Endothelial cell of umbilical vein (primary cell): ENCODE data around the gene NECTIN4. TPM values are rescaled to one million over a fixed set of nuclear protein-coding genes. Genes with fewer than 3 reads are reported as not detected.
A peak's percentile ranks its signal among the peaks of the same experiment; 100 is the strongest.

ENCODE experiments used
- BruUV-seq: library from RNA; stranded (reverse); fragments of 400-500 nt; replicated peaks from 2 replicates; lab custom pipeline; 2021; lab: Mats Ljungman, UMichigan
- CTCF ChIA-PET: fragments of 300-600, 350-600 bp; sonication (Branson Sonifier 250); formaldehyde crosslinking; loops from one replicate; lab custom pipeline; 2021; ENCODE audit warnings: antibody characterized with exemption, inconsistent platforms; lab: Charles Lee
- POLR2A ChIA-PET: fragments of 300-600, 350-600 bp; sonication (Branson Sonifier 250); formaldehyde crosslinking; loops from one replicate; lab custom pipeline; 2021; ENCODE audit warnings: antibody characterized with exemption, inconsistent platforms; lab: Charles Lee
- DNase-seq: peaks from one replicate; pipeline ENCODE4 v3.0.0-alpha.2; 2011; ENCODE audit warnings: low read depth, low spot score
- FAIRE-seq: peaks from 2 replicates; lab custom pipeline; 2011; peaks lifted over from hg19 to GRCh38; lab: Jason Lieb, UNC
- H2AFZ ChIP-seq: 2 replicates; pipeline ENCODE4 v1.6.0; 2012; ENCODE audit warnings: low read depth, low read length, control low read depth, inconsistent platforms
- H3K27ac ChIP-seq: 2 replicates; pipeline ENCODE4 v1.5.1; 2011; ENCODE audit warnings: low read depth, mild to moderate bottlenecking, control low read depth, low read length, moderate library complexity; ENCODE audit not compliant: insufficient read depth
- H3K27me3 ChIP-seq, 2 experiments: 2 replicates each; pipeline versions ENCODE4 v1.6.0 to v1.6.1; 2011; ENCODE audit warnings: low read length in 2 of 2, mixed read lengths in 1 of 2; ENCODE audit not compliant: control insufficient read depth in 2 of 2, insufficient read depth in 2 of 2
- H3K36me3 ChIP-seq, 2 experiments: 2 replicates in 1 of 2; 3 replicates in 1 of 2; pipeline ENCODE4 v1.5.1; 2011; ENCODE audit warnings: low read length in 2 of 2, mild to moderate bottlenecking in 1 of 2, moderate library complexity in 1 of 2; ENCODE audit not compliant: control insufficient read depth in 2 of 2, insufficient read depth in 2 of 2; ENCODE audit errors: extremely low read depth in 1 of 2
- H3K4me1 ChIP-seq: 3 replicates; pipeline ENCODE4 v1.5.1; 2011; ENCODE audit warnings: mild to moderate bottlenecking, low read length; ENCODE audit not compliant: control insufficient read depth, insufficient read depth; ENCODE audit errors: extremely low read depth
- H3K4me2 ChIP-seq: 2 replicates; pipeline ENCODE4 v1.6.1; 2011; ENCODE audit warnings: low read length, control low read depth, mixed read lengths; ENCODE audit not compliant: insufficient read depth
- H3K4me3 ChIP-seq, 3 experiments: fragments of 200-600 bp in 1 of 3; sonication (generic), shearing (Covaris generic) in 1 of 3; replicated peaks in 1 of 3; 2 replicates each; pipeline ENCODE4 v1.5.1; 2011 to 2016; ENCODE audit warnings: control low read depth in 3 of 3, low read length in 3 of 3, mild to moderate bottlenecking in 2 of 3, inconsistent platforms in 1 of 3, low read depth in 1 of 3, moderate library complexity in 1 of 3; ENCODE audit not compliant: insufficient read depth in 1 of 3
- H3K79me2 ChIP-seq: 2 replicates; pipeline ENCODE4 v1.6.0; 2012; ENCODE audit warnings: low read length, inconsistent platforms; ENCODE audit not compliant: control insufficient read depth, insufficient read depth
- H3K9ac ChIP-seq: replicated peaks from 2 replicates; pipeline ENCODE3; 2011; ENCODE audit warnings: low read length, control low read depth; ENCODE audit not compliant: insufficient read depth; ENCODE audit errors: extremely low read depth
- H3K9me1 ChIP-seq: replicated peaks from 3 replicates; pipeline ENCODE4 v1.6.0; 2011; ENCODE audit warnings: mild to moderate bottlenecking, low read length; ENCODE audit not compliant: control insufficient read depth, insufficient read depth; ENCODE audit errors: extremely low read depth
- H3K9me3 ChIP-seq: replicated peaks from 2 replicates; pipeline ENCODE4 v1.5.1; 2012; ENCODE audit warnings: low read length, inconsistent platforms; ENCODE audit not compliant: control insufficient read depth, insufficient read depth
- H4K20me1 ChIP-seq: replicated peaks from 2 replicates; pipeline ENCODE3; 2011; ENCODE audit warnings: mild to moderate bottlenecking, low read length; ENCODE audit not compliant: control insufficient read depth, insufficient read depth; ENCODE audit errors: extremely low read depth
- CTCF ChIP-seq, 2 donors: IDR thresholded peaks; 1 replicate in 1 of 2; 2 replicates in 1 of 2; pipeline ENCODE4 v1.5.1; 2011; ENCODE audit warnings: low read length in 2 of 2, mild to moderate bottlenecking in 2 of 2, moderate library complexity in 2 of 2, control low read depth in 1 of 2, inconsistent platforms in 1 of 2, low read depth in 1 of 2; ENCODE audit not compliant: insufficient read depth in 1 of 2; ENCODE audit errors: extremely low read depth in 1 of 2
- FOS ChIP-seq: IDR thresholded peaks from 2 replicates; pipeline ENCODE4 v1.6.1; 2011; ENCODE audit warnings: mild to moderate bottlenecking, low read length, moderate library complexity, borderline replicate concordance; ENCODE audit not compliant: insufficient read depth
- GATA2 ChIP-seq: IDR thresholded peaks from 2 replicates; pipeline ENCODE4 v1.7.0; 2011; ENCODE audit warnings: low read depth, mild to moderate bottlenecking, moderate library complexity, mixed read lengths, low read length; ENCODE audit not compliant: insufficient read length, insufficient read depth
- POLR2A ChIP-seq: IDR thresholded peaks from 2 replicates; pipeline ENCODE4 v1.6.1; 2012; ENCODE audit warnings: low read depth, mild to moderate bottlenecking, control low read depth, low read length
- dilution Hi-C: fragments of 300-500 bp; cut with MboI; formaldehyde crosslinking; loops from one replicate; pipeline ENCODE4 v1.15.0; 2019; ENCODE audit warnings: low sequenced_read_pairs; ENCODE audit not compliant: extremely low pct_ligation_motif_present
- intact Hi-C: fragments of 100-400 bp; cut with micrococcal nuclease; formaldehyde crosslinking; loops from one replicate; pipeline ENCODE4 v1.10.0; 2022
- polyA plus RNA-seq, 4 experiments: library from polyadenylated mRNA; depleted of rRNA in 3 of 4; stranded (reverse) in 3 of 4; unstranded in 1 of 4; fragments of >200 nt; gene quantifications; 2 replicates each; pipeline versions ENCODE4 v1.2.1 to v1.2.3, GENCODE V29; 2011 to 2012; ENCODE audit warnings: missing spikeins in 1 of 4
- total RNA-seq: library from RNA; stranded (reverse); gene quantifications from 2 replicates; pipeline ENCODE4 v1.2.3, GENCODE V29; 2021

NECTIN4 gene
- total and polyA plus RNA-seq, 2 donors (not counting 3 experiments of a cell fraction or from before 2014, with no cell fraction given) = 0.15 to 0.58 TPM

- Histone ChIP-seq H3K36me3 (peaks cover 9 to 11% of the 10 kb centered on the region in 2 experiments), H3K4me1 (peaks cover 8% of the 10 kb centered on the region), H3K27me3 (no peaks in the 10 kb centered on the region), H3K79me2 (peaks cover 15% of the 10 kb centered on the region), H3K4me2 (no peak overlapping the region), H3K9me1 (no peaks in the 10 kb centered on the region), H3K9ac (no peak overlapping the region), H3K9me3 (no peaks in the 10 kb centered on the region), H4K20me1 (no peaks in the 10 kb centered on the region), H3K4me3 (no peak overlapping the region), H2AFZ (no peak overlapping the region), H3K27ac (no peak overlapping the region)
- intact Hi-C loops = loop anchor here (5.0 kb wide), 1 partner anchor 372 kb away; no protein-coding TSS in a partner anchor
- ChIA-PET POLR2A (no interaction called here), CTCF (interaction anchor here (0.6 to 7.6 kb wide), 12 partner anchors 13 to 283 kb away, joined by 3 to 197 read pairs (median 8); partner anchors contain the start of genes DEDD and USF1)
- TF ChIP-seq POLR2A (peak; percentile 31), GATA2 (no peak)
- FAIRE-seq (no peak), DNase-seq (no peak)
- dilution Hi-C loops = no loop called here
- BruUV-seq = no TSS peak
Observed at GRCh38 chr1:161099090-161099802, 9.9 kb upstream of the NECTIN4 start.

GRCh38 chr1:161098210-161099068, 9.1 kb upstream of the NECTIN4 start, which contains the start of gene KLHDC9:
Gene KLHDC9 (plus strand): TSS chr1:161098361. CDS start chr1:161098536, 175 bp downstream.
- intact Hi-C loops (loop anchor here (1.0 to 5.0 kb wide), 5 partner anchors 20 to 371 kb away; partner anchors contain the start of genes NIT1 and PFDN2), dilution Hi-C loops (no loop called here)
- Histone ChIP-seq H3K9me3 (no peaks in the 10 kb centered on the region), H3K4me2 (peak within 1 kb of the TSS; percentile 82), H3K27ac (no peak within 1 kb of the TSS), H3K9ac (peak within 1 kb of the TSS; percentile 15), H2AFZ (peak within 1 kb of the TSS; percentile 57), H3K4me3 (peak within 1 kb of the TSS; percentile 12 to 65 (median 45)), H3K36me3 (peaks cover 9 to 11% of the 10 kb centered on the region in 2 experiments), H3K9me1 (no peaks in the 10 kb centered on the region), H3K27me3 (no peaks in the 10 kb centered on the region), H3K79me2 (peaks cover 8% of the 10 kb centered on the region), H4K20me1 (no peaks in the 10 kb centered on the region), H3K4me1 (peaks cover 8% of the 10 kb centered on the region)
- peak; percentile 91 for FAIRE-seq
- TF ChIP-seq FOS (no peak), CTCF (IDR thresholded peaks at IDR 0.05; ENCODE audit: extremely low read depth in 1 of 2, insufficient read depth in 1 of 2, low read depth in 1 of 2, low read length in 2 of 2) (peak in 1 of 2 donors; percentile 33)
- peak; percentile 79 for DNase-seq
- CTCF ChIA-PET = interaction anchor here (0.6 to 7.6 kb wide), 38 partner anchors 8 to 372 kb away, joined by 3 to 197 read pairs (median 6); partner anchors contain the start of genes DEDD, F11R, NIT1 and PFDN2
- no TSS peak for BruUV-seq
- POLR2A ChIA-PET = no interaction called here
